Esophagus muscularis mucosa (tissue), 3 donors: Measurements from ENCODE around the gene POLR1F.

Experiments
- POLR2A ChIP-seq: fragments of 450-650 bp; IDR thresholded peaks from one replicate; pipeline ENCODE4 v1.6.1; 2017; ENCODE audit warnings: antibody characterized with exemption, moderate library complexity, mild to moderate bottlenecking, low read depth
- TF ChIP-seq, protein P1 (sequence below), 3 experiments: fragments of 200-600 bp in 2 of 3; fragments of 450-650 bp in 1 of 3; sonication (generic) in 2 of 3; IDR thresholded peaks; one replicate each; pipeline ENCODE4 v1.5.1; 2017 to 2019; ENCODE audit warnings: antibody characterized with exemption in 3 of 3, mild to moderate bottlenecking in 2 of 3, moderate library complexity in 1 of 3

DNA sequence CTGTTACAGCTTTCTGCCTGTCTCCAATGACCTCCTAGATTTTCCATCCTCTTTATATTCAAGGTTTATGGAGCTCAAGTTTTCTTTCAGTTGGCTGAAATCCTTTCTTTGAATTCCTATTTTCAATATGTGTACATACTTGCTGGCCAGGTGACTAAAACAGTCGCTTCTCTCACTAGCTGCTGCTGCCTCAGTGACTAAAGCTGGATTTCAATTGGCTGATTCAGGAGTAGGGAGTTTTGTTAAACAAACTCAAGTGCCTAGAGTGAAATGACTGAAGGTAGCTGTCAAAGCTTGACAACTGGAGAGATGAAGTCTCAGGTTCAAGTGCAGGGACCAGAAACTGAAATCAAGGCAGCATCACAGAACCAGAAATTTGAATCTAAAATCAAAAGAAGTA, 6.7 kb upstream of the POLR1F start:
- TF ChIP-seq, protein P1, sequence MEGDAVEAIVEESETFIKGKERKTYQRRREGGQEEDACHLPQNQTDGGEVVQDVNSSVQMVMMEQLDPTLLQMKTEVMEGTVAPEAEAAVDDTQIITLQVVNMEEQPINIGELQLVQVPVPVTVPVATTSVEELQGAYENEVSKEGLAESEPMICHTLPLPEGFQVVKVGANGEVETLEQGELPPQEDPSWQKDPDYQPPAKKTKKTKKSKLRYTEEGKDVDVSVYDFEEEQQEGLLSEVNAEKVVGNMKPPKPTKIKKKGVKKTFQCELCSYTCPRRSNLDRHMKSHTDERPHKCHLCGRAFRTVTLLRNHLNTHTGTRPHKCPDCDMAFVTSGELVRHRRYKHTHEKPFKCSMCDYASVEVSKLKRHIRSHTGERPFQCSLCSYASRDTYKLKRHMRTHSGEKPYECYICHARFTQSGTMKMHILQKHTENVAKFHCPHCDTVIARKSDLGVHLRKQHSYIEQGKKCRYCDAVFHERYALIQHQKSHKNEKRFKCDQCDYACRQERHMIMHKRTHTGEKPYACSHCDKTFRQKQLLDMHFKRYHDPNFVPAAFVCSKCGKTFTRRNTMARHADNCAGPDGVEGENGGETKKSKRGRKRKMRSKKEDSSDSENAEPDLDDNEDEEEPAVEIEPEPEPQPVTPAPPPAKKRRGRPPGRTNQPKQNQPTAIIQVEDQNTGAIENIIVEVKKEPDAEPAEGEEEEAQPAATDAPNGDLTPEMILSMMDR (IDR thresholded peaks at IDR 0.05), result no peak
- TF ChIP-seq POLR2A, result no peak
